SK-N-SH (cell line): ENCODE measurements around the gene MLANA. TPM values are rescaled to one million over a fixed set of nuclear protein-coding genes. Genes with fewer than 3 reads are reported as not detected.

Source experiments
- CTCF ChIA-PET: fragments of 300-600, 350-600 bp; formaldehyde crosslinking; extraction: SDS; loops from one replicate; lab custom pipeline; 2021; lab: Yijun Ruan, JAX
- POLR2A ChIA-PET: fragments of 350-600 bp; sonication (Branson Sonifier 250); formaldehyde crosslinking; extraction: SDS; loops from one replicate; lab custom pipeline; 2020; ENCODE audit warnings: antibody characterized with exemption, inconsistent platforms; lab: Yijun Ruan, JAX
- DNase-seq: peaks from one replicate; pipeline ENCODE4 v3.0.0; 2012
- H2AFZ ChIP-seq: fragments of 200-600 bp; sonication (generic); 2 replicates; pipeline ENCODE4 v1.8.1; 2016; ENCODE audit warnings: antibody characterized with exemption, mild to moderate bottlenecking, low read depth
- H3F3A ChIP-seq: fragments of 200-600 bp; sonication (generic); replicated peaks from 2 replicates; pipeline ENCODE3; 2016; ENCODE audit warnings: antibody characterized with exemption, mild to moderate bottlenecking; ENCODE audit not compliant: insufficient read depth
- H3K27ac ChIP-seq, 2 experiments: fragments of 200-500 bp in 1 of 2; fragments of 200-600 bp in 1 of 2; sonication (Bioruptor generic) in 1 of 2; sonication (generic), shearing (Covaris generic) in 1 of 2; 2 replicates each; pipeline versions ENCODE4 v1.5.1 to v1.6.1; 2014 to 2016; ENCODE audit warnings: low read depth in 2 of 2, inconsistent platforms in 1 of 2, low read length in 1 of 2, mild to moderate bottlenecking in 1 of 2, mixed read lengths in 1 of 2
- H3K27me3 ChIP-seq: fragments of 200-600 bp; sonication (generic), shearing (Covaris generic); 2 replicates; pipeline ENCODE4 v1.6.1; 2016; ENCODE audit warnings: mixed run types; ENCODE audit not compliant: insufficient read depth
- H3K36me3 ChIP-seq, 2 experiments: fragments of 200-500 bp in 1 of 2; fragments of 200-600 bp in 1 of 2; sonication (Bioruptor generic) in 1 of 2; sonication (generic) in 1 of 2; replicated peaks in 1 of 2; 2 replicates each; pipeline versions ENCODE3 to v1.5.1; 2014 to 2016; ENCODE audit warnings: low read length in 1 of 2, mild to moderate bottlenecking in 1 of 2; ENCODE audit not compliant: insufficient read depth in 2 of 2, control insufficient read depth in 1 of 2
- H3K4me1 ChIP-seq, 2 experiments: fragments of 200-500 bp in 1 of 2; fragments of 200-600 bp in 1 of 2; sonication (Bioruptor generic) in 1 of 2; sonication (generic), shearing (Covaris generic) in 1 of 2; 2 replicates each; pipeline versions ENCODE4 v1.5.1 to v1.6.1; 2014 to 2016; ENCODE audit warnings: low read depth in 1 of 2, low read length in 1 of 2, mixed run types in 1 of 2; ENCODE audit not compliant: insufficient read depth in 2 of 2, control insufficient read depth in 1 of 2
- H3K4me2 ChIP-seq: fragments of 200-600 bp; sonication (generic), shearing (Covaris generic); 2 replicates; pipeline ENCODE4 v1.6.1; 2017; ENCODE audit warnings: mixed run types
- H3K4me3 ChIP-seq, 2 experiments: fragments of 200-500 bp in 1 of 2; fragments of 200-600 bp in 1 of 2; sonication (Bioruptor generic) in 1 of 2; sonication (generic), shearing (Covaris generic) in 1 of 2; 2 replicates each; pipeline versions ENCODE4 v1.5.1 to v1.8.1; 2014 to 2016; ENCODE audit warnings: low read depth in 2 of 2, inconsistent platforms in 1 of 2, low read length in 1 of 2, mild to moderate bottlenecking in 1 of 2, mixed read lengths in 1 of 2, moderate library complexity in 1 of 2
- H3K79me2 ChIP-seq: fragments of 200-600 bp; sonication (generic); 2 replicates; pipeline ENCODE4 v1.8.1; 2017; ENCODE audit warnings: mild to moderate bottlenecking; ENCODE audit not compliant: insufficient read depth
- H3K9ac ChIP-seq: fragments of 200-600 bp; sonication (generic); 2 replicates; pipeline ENCODE4 v1.6.1; 2017; ENCODE audit warnings: mixed run types
- H3K9me2 ChIP-seq: fragments of 200-600 bp; sonication (generic); 2 replicates; pipeline ENCODE4 v1.6.1; 2017; ENCODE audit warnings: mixed run types
- H3K9me3 ChIP-seq: fragments of 200-600 bp; sonication (generic); 2 replicates; pipeline ENCODE4 v1.6.1; 2017; ENCODE audit warnings: mixed run types, mild to moderate bottlenecking, moderate library complexity
- H4K20me1 ChIP-seq: fragments of 200-600 bp; sonication (generic); 2 replicates; pipeline ENCODE4 v1.6.1; 2017; ENCODE audit warnings: mild to moderate bottlenecking, mixed run types; ENCODE audit not compliant: insufficient read depth
- CTCF ChIP-seq: fragments of 200-600 bp; sonication (generic); IDR thresholded peaks from 2 replicates; pipeline ENCODE4 v1.6.1; 2017; ENCODE audit warnings: antibody characterized with exemption, mild to moderate bottlenecking, moderate library complexity
- EP300 ChIP-seq, 2 experiments: IDR thresholded peaks; 2 replicates each; pipeline versions ENCODE4 v1.4.0 to v1.6.1; 2012; ENCODE audit warnings: borderline replicate concordance in 1 of 2, low read depth in 1 of 2, low read length in 1 of 2
- FOSL2 ChIP-seq: IDR thresholded peaks from 2 replicates; pipeline ENCODE4 v1.4.0; 2012; ENCODE audit warnings: low read depth, mild to moderate bottlenecking, moderate library complexity, borderline replicate concordance
- FOXJ3 ChIP-seq: sonication (generic); formaldehyde crosslinking; IDR thresholded peaks from 2 replicates; pipeline ENCODE4 v1.5.1; 2020; ENCODE audit warnings: mild to moderate bottlenecking, missing genetic modification reagents
- FOXM1 ChIP-seq: IDR thresholded peaks from 2 replicates; pipeline ENCODE4 v1.4.0; 2012; ENCODE audit warnings: low read depth, mild to moderate bottlenecking
- GABPA ChIP-seq: IDR thresholded peaks from 2 replicates; pipeline ENCODE4 v1.4.0; 2012; ENCODE audit warnings: low read depth, mild to moderate bottlenecking
- GATA2 ChIP-seq: sonication (generic); formaldehyde crosslinking; IDR thresholded peaks from 2 replicates; pipeline ENCODE4 v1.5.0; 2020; ENCODE audit warnings: mild to moderate bottlenecking, missing genetic modification reagents
- IRF3 ChIP-seq: fragments of 150-350 bp; IDR thresholded peaks from 2 replicates; pipeline ENCODE4 v1.6.1; 2016; ENCODE audit warnings: mild to moderate bottlenecking, low read depth, low read length
- JUND ChIP-seq: IDR thresholded peaks from 2 replicates; pipeline ENCODE4 v1.4.0; 2012
- MEF2A ChIP-seq: IDR thresholded peaks from 2 replicates; pipeline ENCODE4 v1.4.0; 2012; ENCODE audit warnings: low read depth, borderline replicate concordance
- POLR2AphosphoS5 ChIP-seq: IDR thresholded peaks from 2 replicates; pipeline ENCODE4 v1.6.1; 2012; ENCODE audit warnings: low read depth, low read length
- RAD21 ChIP-seq: IDR thresholded peaks from 2 replicates; pipeline ENCODE4 v1.6.1; 2012; ENCODE audit warnings: mild to moderate bottlenecking, low read length
- REST ChIP-seq: IDR thresholded peaks from 2 replicates; pipeline ENCODE4 v1.6.1; 2012; ENCODE audit warnings: mild to moderate bottlenecking, low read depth, low read length, moderate library complexity
- RFX5 ChIP-seq: IDR thresholded peaks from 2 replicates; pipeline ENCODE4 v1.6.1; 2012; ENCODE audit warnings: mild to moderate bottlenecking, improper control_type of control experiment, low read length
- RXRA ChIP-seq: IDR thresholded peaks from 2 replicates; pipeline ENCODE4 v1.4.0; 2012; ENCODE audit warnings: low read depth, mild to moderate bottlenecking, borderline replicate concordance
- TAF1 ChIP-seq: IDR thresholded peaks from 2 replicates; pipeline ENCODE4 v1.6.1; 2012; ENCODE audit warnings: low read depth, mild to moderate bottlenecking, low read length, moderate library complexity, borderline replicate concordance
- TEAD4 ChIP-seq: IDR thresholded peaks from 2 replicates; pipeline ENCODE4 v1.4.0; 2012; ENCODE audit warnings: mild to moderate bottlenecking, borderline replicate concordance; ENCODE audit not compliant: insufficient read depth
- WGBS: methylation state at CpG from one replicate; pipeline ENCODE4 v1.1.6; 2017; ENCODE audit warnings: low lambda C conversion rate; 5-methylcytosine and 5-hydroxymethylcytosine counted together
- polyA plus RNA-seq, 3 experiments: library from polyadenylated mRNA; depleted of rRNA; stranded (reverse); fragments of >200 nt; gene quantifications; 2 replicates each; pipeline ENCODE4 v1.2.3, GENCODE V29; 2012
- TF ChIP-seq, protein P1 (sequence below): IDR thresholded peaks from 2 replicates; pipeline ENCODE4 v1.4.0; 2012; ENCODE audit warnings: low read depth, borderline replicate concordance
- TF ChIP-seq, protein P2 (sequence below): fragments of 150-350 bp; IDR thresholded peaks from 2 replicates; pipeline ENCODE4 v1.6.1; 2017; ENCODE audit warnings: antibody characterized with exemption, low read length, low read depth, borderline replicate concordance
- TF ChIP-seq, protein P3 (sequence below): IDR thresholded peaks from 2 replicates; pipeline ENCODE4; 2012

MLANA gene
- polyA plus RNA-seq, 1 of the 3 experiments (the other 2 are of a cell fraction): not detected

DNA sequence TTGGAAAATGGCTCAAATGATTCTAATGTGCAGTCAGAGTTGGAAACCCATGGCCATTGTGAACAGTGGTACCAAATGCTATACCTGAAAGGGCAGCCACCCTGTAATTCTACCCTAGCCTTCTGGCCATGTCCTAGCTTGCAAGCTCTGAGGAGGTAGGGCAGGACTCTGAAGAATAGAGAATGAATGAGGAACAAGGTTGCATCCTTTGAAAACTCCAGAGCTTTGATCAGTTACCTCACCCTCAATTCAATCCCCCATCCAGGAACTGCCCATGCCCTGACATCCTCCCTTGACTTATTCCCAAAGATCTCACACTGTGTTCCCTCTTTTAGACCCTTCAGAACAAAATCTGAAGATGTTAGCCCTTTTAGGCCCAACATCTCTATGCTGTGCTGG is 40.0 kb upstream of the MLANA start (continued):
- no peak for TF ChIP-seq REST
- no peak for TF ChIP-seq RXRA
- no peak for TF ChIP-seq GABPA
- no peak for TF ChIP-seq RAD21
- TF ChIP-seq MEF2A: no peak

GRCh38 chr9:5851445-5851844 is 39.2 kb upstream of the MLANA start:
- Histone ChIP-seq H3K4me2 (no peak overlapping the region), H3K79me2 (no peaks in the 10 kb centered on the region), H3F3A (no peaks in the 10 kb centered on the region), H3K27ac (no peak overlapping the region), H4K20me1 (no peaks in the 10 kb centered on the region), H2AFZ (no peak overlapping the region), H3K4me1 (no peaks in the 10 kb centered on the region), H3K4me3 (no peak overlapping the region), H3K36me3 (no peaks in the 10 kb centered on the region), H3K9me3 (no peaks in the 10 kb centered on the region), H3K9ac (no peak overlapping the region), H3K27me3 (no peaks in the 10 kb centered on the region), H3K9me2 (no peaks in the 10 kb centered on the region)
- WGBS: 94% methylated on average over 2 of the region's 2 CpGs
- ChIA-PET POLR2A (no interaction called here), CTCF (interaction anchor here (1.0 to 1.3 kb wide), 2 partner anchors 9 to 18 kb away, joined by 3 to 5 read pairs; partner anchors contain the start of gene ERMP1)
- DNase-seq: no peak
- no peak for TF ChIP-seq MEF2A
- TF ChIP-seq FOXJ3: no peak
- no peak for TF ChIP-seq IRF3
- no peak for TF ChIP-seq FOXM1
- TF ChIP-seq FOSL2: no peak
- no peak for TF ChIP-seq CTCF
- no peak for TF ChIP-seq RXRA
- TF ChIP-seq, protein P1, sequence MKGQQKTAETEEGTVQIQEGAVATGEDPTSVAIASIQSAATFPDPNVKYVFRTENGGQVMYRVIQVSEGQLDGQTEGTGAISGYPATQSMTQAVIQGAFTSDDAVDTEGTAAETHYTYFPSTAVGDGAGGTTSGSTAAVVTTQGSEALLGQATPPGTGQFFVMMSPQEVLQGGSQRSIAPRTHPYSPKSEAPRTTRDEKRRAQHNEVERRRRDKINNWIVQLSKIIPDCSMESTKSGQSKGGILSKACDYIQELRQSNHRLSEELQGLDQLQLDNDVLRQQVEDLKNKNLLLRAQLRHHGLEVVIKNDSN: no peak
- TF ChIP-seq TAF1: no peak
- TF ChIP-seq, protein P2, sequence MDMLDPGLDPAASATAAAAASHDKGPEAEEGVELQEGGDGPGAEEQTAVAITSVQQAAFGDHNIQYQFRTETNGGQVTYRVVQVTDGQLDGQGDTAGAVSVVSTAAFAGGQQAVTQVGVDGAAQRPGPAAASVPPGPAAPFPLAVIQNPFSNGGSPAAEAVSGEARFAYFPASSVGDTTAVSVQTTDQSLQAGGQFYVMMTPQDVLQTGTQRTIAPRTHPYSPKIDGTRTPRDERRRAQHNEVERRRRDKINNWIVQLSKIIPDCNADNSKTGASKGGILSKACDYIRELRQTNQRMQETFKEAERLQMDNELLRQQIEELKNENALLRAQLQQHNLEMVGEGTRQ: no peak
- TF ChIP-seq RFX5: no peak
- TF ChIP-seq, protein P3, sequence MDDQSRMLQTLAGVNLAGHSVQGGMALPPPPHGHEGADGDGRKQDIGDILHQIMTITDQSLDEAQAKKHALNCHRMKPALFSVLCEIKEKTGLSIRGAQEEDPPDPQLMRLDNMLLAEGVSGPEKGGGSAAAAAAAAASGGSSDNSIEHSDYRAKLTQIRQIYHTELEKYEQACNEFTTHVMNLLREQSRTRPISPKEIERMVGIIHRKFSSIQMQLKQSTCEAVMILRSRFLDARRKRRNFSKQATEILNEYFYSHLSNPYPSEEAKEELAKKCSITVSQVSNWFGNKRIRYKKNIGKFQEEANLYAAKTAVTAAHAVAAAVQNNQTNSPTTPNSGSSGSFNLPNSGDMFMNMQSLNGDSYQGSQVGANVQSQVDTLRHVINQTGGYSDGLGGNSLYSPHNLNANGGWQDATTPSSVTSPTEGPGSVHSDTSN: no peak
- TF ChIP-seq EP300 (IDR thresholded peaks at IDR 0.05; ENCODE audit: borderline replicate concordance in 1 of 2, low read depth in 1 of 2, low read length in 1 of 2): no peak
- TF ChIP-seq POLR2AphosphoS5: no peak
- no peak for TF ChIP-seq GATA2 (CRISPR knock-in tag)
- no peak for TF ChIP-seq TEAD4
- TF ChIP-seq JUND: no peak
